ENCODE measurements around the gene HPS1.

HPS1 gene

GRCh38 chr10:98432330-98432729 lies 14.4 kb downstream of the HPS1 start:
- no peak for DNase-seq (ENCODE audit: low read depth in 2 of 2)

GRCh38 chr10:98431016-98431415 lies 15.7 kb downstream of the HPS1 start:
- no peak for DNase-seq (ENCODE audit: low read depth in 2 of 2)

- DNase-seq (ENCODE audit: low read depth in 2 of 2): no peak
These were observed 16.3 kb downstream of the HPS1 start for GRCh38 chr10:98430427-98430826.

GRCh38 chr10:98429320-98430072 lies 17.2 kb downstream of the HPS1 start:
- no peak for DNase-seq (ENCODE audit: low read depth in 2 of 2)

GRCh38 chr10:98427011-98427515 lies 19.7 kb downstream of the HPS1 start:
- no peak for DNase-seq (ENCODE audit: low read depth in 2 of 2)

- no peak for DNase-seq (ENCODE audit: low read depth in 2 of 2)
These were observed 21.0 kb downstream of the HPS1 start for GRCh38 chr10:98425511-98426352.

GRCh38 chr10:98424295-98425254 lies 22.2 kb downstream of the HPS1 start:
- DNase-seq (ENCODE audit: low read depth in 2 of 2): no peak

- DNase-seq (ENCODE audit: low read depth in 2 of 2): no peak
These were observed 23.0 kb downstream of the HPS1 start for GRCh38 chr10:98423691-98424120.

GRCh38 chr10:98422182-98422581 lies 24.6 kb downstream of the HPS1 start:
- DNase-seq (ENCODE audit: low read depth in 2 of 2): no peak

GRCh38 chr10:98420786-98421185 lies 25.9 kb downstream of the HPS1 start:
- no peak for DNase-seq (ENCODE audit: low read depth in 2 of 2)

GRCh38 chr10:98419469-98420261 lies 27.1 kb downstream of the HPS1 start:
- DNase-seq (ENCODE audit: low read depth in 2 of 2): no peak

- no peak for DNase-seq (ENCODE audit: low read depth in 2 of 2)
These were observed 27.9 kb downstream of the HPS1 start for GRCh38 chr10:98418665-98419468.

GRCh38 chr10:98417973-98418664 lies 28.6 kb downstream of the HPS1 start:
- no peak for DNase-seq (ENCODE audit: low read depth in 2 of 2)

- no peak for DNase-seq (ENCODE audit: low read depth in 2 of 2)
These were observed 29.2 kb downstream of the HPS1 start for GRCh38 chr10:98417481-98417959.

GRCh38 chr10:98416606-98417388 lies 29.9 kb downstream of the HPS1 start:
- no peak for DNase-seq (ENCODE audit: low read depth in 2 of 2)

- no peak for DNase-seq (ENCODE audit: low read depth in 2 of 2)
These were observed 31.0 kb downstream of the HPS1 start for GRCh38 chr10:98415731-98416119.

GRCh38 chr10:98414932-98415730 lies 31.6 kb downstream of the HPS1 start, which contains the start of gene PYROXD2:
PYROXD2 (minus strand) TSS chr10:98415182; CDS start chr10:98415135, 47 bp downstream.
- peak in 1 of 2 donors; percentile 10 for DNase-seq (ENCODE audit: low read depth in 2 of 2)
